MCF 10A (cell line): ENCODE data around the gene KLHL22. TPM values are rescaled to one million over a fixed set of nuclear protein-coding genes. Genes with fewer than 3 reads are reported as not detected.

Source experiments
- BruUV-seq: library from RNA; stranded (reverse); fragments of 400-500 nt; replicated peaks from 2 replicates; lab custom pipeline; 2021; lab: Mats Ljungman, UMichigan
- CTCF ChIA-PET: fragments of 300-600 bp; sonication (Branson Sonifier 250); formaldehyde crosslinking; extraction: SDS; loops from one replicate; lab custom pipeline; 2021; ENCODE audit warnings: antibody characterized with exemption, inconsistent platforms; lab: Yijun Ruan, JAX
- POLR2A ChIA-PET: fragments of 300-600, 350-650 bp; sonication (Branson Sonifier 250); formaldehyde crosslinking; extraction: SDS; loops from one replicate; lab custom pipeline; 2020; ENCODE audit warnings: antibody characterized with exemption, inconsistent platforms; lab: Yijun Ruan, JAX
- DNase-seq: peaks from one replicate; pipeline ENCODE4 v3.0.0-alpha.2; 2018; ENCODE audit not compliant: unreplicated experiment
- H3K27ac Mint-ChIP-seq: one replicate; pipeline ENCODE4 v1.8.0; 2022; ENCODE audit warnings: mild to moderate bottlenecking, low read depth, mixed read lengths; ENCODE audit not compliant: unreplicated experiment
- H3K27me3 Mint-ChIP-seq: one replicate; pipeline ENCODE4 v1.8.0; 2022; ENCODE audit warnings: mixed read lengths; ENCODE audit not compliant: insufficient read depth, unreplicated experiment
- H3K36me3 Mint-ChIP-seq: one replicate; pipeline ENCODE4 v1.8.0; 2022; ENCODE audit warnings: mild to moderate bottlenecking, moderate library complexity, mixed read lengths; ENCODE audit not compliant: insufficient read depth, unreplicated experiment
- H3K4me1 Mint-ChIP-seq: one replicate; pipeline ENCODE4 v1.8.0; 2022; ENCODE audit warnings: mixed read lengths; ENCODE audit not compliant: insufficient read depth, unreplicated experiment
- H3K4me3 Mint-ChIP-seq: one replicate; pipeline ENCODE4 v1.8.0; 2022; ENCODE audit warnings: mild to moderate bottlenecking, moderate library complexity, mixed read lengths; ENCODE audit not compliant: unreplicated experiment
- H3K9me3 Mint-ChIP-seq: one replicate; pipeline ENCODE4 v1.8.0; 2022; ENCODE audit warnings: mixed read lengths; ENCODE audit not compliant: unreplicated experiment
- intact Hi-C: fragments of 100-400 bp; cut with micrococcal nuclease; formaldehyde crosslinking; loops from 2 replicates; pipeline ENCODE4 v1.14.1; 2022
- total RNA-seq: library from RNA; stranded (reverse); gene quantifications from 2 replicates; pipeline ENCODE4 v1.2.3, GENCODE V29; 2022
- TF ChIP-seq, protein P1 (sequence below): fragments of 200-600 bp; IDR thresholded peaks from one replicate; pipeline ENCODE4 v1.8.0; 2022; ENCODE audit warnings: antibody characterized with exemption, mild to moderate bottlenecking; ENCODE audit not compliant: unreplicated experiment

The KLHL22 gene
- total RNA-seq, 1 experiment from 2014 or later, result 14.7 TPM

DNA sequence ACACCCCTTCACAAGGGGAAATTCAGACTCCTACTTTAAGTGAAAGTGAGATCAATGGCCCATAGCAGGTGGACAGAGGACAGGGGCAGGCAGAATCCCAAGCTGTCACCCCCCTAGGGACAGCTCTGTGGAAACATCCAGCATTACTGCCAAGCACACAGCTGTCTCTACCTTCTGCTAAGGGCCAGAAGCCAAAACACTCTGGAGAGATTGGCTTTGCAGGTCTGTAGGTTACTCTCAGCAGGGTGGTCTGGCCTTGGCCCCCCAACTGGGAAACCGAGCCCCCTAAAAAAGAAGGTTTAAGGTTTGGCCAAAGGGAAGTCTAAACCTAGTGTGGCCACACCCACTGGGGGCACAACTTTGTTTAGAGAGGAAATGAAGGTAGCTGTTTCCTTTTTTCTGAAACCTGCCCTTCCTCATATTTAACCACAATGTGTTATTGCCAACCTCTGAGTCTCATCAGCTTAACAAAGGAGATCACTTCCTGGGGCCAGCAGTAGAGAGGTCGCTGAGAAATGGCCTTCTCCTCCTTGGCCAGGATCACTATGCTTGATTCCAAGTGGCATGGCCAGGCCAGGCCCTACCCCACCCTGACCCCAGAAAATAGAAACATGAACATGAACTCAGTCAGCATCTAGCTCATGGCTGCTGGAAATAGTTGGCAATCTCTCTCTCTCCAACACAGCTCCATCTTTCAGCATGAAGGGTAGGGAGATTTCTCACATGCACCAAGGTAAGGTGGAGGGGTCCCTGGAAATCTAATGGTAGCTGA lies 32.1 kb downstream of the KLHL22 start:
- BruUV-seq, result no TSS peak
- no peaks in the 10 kb centered on the region for H3K4me1 Mint-ChIP-seq
- H3K36me3 Mint-ChIP-seq, result peaks cover 27% of the 10 kb centered on the region
- H3K4me3 Mint-ChIP-seq, result no peak overlapping the region
- TF ChIP-seq, protein P1, sequence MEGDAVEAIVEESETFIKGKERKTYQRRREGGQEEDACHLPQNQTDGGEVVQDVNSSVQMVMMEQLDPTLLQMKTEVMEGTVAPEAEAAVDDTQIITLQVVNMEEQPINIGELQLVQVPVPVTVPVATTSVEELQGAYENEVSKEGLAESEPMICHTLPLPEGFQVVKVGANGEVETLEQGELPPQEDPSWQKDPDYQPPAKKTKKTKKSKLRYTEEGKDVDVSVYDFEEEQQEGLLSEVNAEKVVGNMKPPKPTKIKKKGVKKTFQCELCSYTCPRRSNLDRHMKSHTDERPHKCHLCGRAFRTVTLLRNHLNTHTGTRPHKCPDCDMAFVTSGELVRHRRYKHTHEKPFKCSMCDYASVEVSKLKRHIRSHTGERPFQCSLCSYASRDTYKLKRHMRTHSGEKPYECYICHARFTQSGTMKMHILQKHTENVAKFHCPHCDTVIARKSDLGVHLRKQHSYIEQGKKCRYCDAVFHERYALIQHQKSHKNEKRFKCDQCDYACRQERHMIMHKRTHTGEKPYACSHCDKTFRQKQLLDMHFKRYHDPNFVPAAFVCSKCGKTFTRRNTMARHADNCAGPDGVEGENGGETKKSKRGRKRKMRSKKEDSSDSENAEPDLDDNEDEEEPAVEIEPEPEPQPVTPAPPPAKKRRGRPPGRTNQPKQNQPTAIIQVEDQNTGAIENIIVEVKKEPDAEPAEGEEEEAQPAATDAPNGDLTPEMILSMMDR, result no peak
- H3K27me3 Mint-ChIP-seq, result no peaks in the 10 kb centered on the region
- intact Hi-C loops, result no loop called here
- POLR2A ChIA-PET, result interaction anchor here (1.2 kb wide), 1 partner anchor 67 kb away, joined by 3 read pairs; no protein-coding TSS in a partner anchor
- H3K9me3 Mint-ChIP-seq, result no peaks in the 10 kb centered on the region
- CTCF ChIA-PET, result interaction anchor here (1.0 to 1.6 kb wide), 2 partner anchors 11 to 100 kb away, joined by 3 to 8 read pairs; no protein-coding TSS in a partner anchor
- no peak for DNase-seq
- no peak overlapping the region for H3K27ac Mint-ChIP-seq

DNA sequence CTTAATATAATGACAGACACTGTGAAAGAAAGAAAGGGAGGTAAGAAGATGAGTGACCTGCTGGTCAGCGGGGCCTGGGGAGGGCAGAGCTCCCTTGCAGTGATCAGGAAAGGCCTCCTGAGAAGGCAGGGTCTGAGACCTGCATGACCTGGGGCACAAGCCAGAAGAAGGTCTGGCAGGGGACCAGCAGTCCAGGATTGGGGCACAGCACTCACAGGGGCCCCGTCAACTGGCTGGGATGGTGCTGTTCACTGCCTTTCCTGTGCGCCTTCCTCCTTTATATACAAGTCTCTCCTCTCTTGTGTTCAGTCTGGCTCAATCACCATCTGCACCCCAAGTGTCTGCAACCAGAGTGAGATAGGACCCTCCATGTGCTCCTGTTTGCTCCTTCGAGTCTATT lies 35.7 kb downstream of the KLHL22 start:
- no peaks in the 10 kb centered on the region for H3K27me3 Mint-ChIP-seq
- intact Hi-C loops, result no loop called here
- DNase-seq, result no peak
- no peak overlapping the region for H3K27ac Mint-ChIP-seq
- no TSS peak for BruUV-seq
- peaks cover 50% of the 10 kb centered on the region for H3K36me3 Mint-ChIP-seq
- no peak overlapping the region for H3K4me3 Mint-ChIP-seq
- no peaks in the 10 kb centered on the region for H3K9me3 Mint-ChIP-seq
- POLR2A ChIA-PET, result no interaction called here
- CTCF ChIA-PET, result interaction anchor here (0.5 kb wide), 1 partner anchor 282 kb away, joined by 3 read pairs; no protein-coding TSS in a partner anchor
- H3K4me1 Mint-ChIP-seq, result no peaks in the 10 kb centered on the region
- TF ChIP-seq, protein P1, result no peak

DNA sequence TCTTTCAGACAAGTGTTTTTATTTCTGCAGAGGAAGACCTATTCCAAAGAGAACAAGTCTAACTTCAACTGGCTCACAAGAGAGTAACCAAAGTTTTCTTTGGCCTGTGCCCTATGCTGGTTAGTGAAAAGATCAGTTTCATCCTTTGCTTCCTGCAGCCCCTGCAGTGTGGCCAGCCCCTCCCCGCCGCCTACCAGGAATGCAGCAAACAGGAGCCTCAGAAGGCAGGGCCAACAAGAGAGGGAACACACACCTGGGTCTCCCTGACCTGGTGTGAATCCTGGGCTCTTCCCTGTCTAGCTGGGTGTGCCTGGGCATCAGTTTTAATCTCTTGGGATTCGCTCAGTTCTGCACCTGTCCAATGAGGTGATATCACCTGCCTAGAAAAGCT lies 36.4 kb downstream of the KLHL22 start:
- intact Hi-C loops, result no loop called here
- peaks cover 48% of the 10 kb centered on the region for H3K36me3 Mint-ChIP-seq
- no peaks in the 10 kb centered on the region for H3K9me3 Mint-ChIP-seq
- no peak overlapping the region for H3K27ac Mint-ChIP-seq
- no TSS peak for BruUV-seq
- no peak for DNase-seq
- H3K27me3 Mint-ChIP-seq, result no peaks in the 10 kb centered on the region
- TF ChIP-seq, protein P1, result no peak
- POLR2A ChIA-PET, result no interaction called here
- H3K4me1 Mint-ChIP-seq, result no peaks in the 10 kb centered on the region
- no peak overlapping the region for H3K4me3 Mint-ChIP-seq
- CTCF ChIA-PET, result interaction anchor here (0.5 to 0.6 kb wide), 2 partner anchors 11 to 282 kb away, joined by 3 read pairs; no protein-coding TSS in a partner anchor

DNA sequence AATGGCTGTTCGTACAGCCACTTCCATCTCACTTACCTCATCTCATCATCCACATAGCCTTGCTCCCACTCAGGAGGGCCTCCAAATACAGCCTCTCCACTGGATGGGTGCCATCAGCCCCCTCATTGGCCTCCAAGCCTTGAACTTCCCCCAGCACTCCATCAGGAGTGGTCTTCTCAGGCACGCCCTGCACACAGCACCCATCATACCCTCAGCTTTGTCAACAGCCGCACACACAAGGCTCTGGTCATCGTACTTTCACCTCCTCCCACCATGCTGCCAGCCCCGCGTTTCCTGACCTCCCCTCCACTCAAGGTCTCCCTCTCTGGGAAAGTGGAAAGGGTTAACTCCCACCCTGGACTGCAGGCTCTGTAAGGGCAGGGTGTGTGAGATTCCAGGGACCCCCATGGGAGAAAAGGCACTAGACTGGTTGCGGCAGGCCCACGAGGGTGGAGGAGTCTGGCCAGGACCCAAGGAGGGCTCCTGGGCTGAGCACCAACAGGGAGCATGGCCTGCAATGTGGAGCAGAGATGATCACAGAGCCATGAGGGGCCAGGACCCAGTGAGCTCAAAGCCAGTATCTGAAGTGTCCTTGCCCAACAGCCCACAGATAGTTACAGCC lies 37.0 kb downstream of the KLHL22 start:
- ChIA-PET POLR2A (no interaction called here), CTCF (interaction anchor here (0.6 kb wide), 2 partner anchors 11 to 367 kb away, joined by 3 read pairs; no protein-coding TSS in a partner anchor)
- Mint-ChIP-seq H3K27me3 (no peaks in the 10 kb centered on the region), H3K4me3 (no peak overlapping the region), H3K27ac (no peak overlapping the region), H3K4me1 (no peaks in the 10 kb centered on the region), H3K36me3 (peaks cover 47% of the 10 kb centered on the region), H3K9me3 (no peaks in the 10 kb centered on the region)
- intact Hi-C loops, result no loop called here
- DNase-seq, result no peak
- no TSS peak for BruUV-seq
- TF ChIP-seq, protein P1, result no peak
